Natural killer cell treated with Interleukin-12 subunit alpha and Interleukin-12 subunit beta and Interleukin-15 and Interleukin-18, amount 100 ng/mL, for 72 hours (primary cell): ENCODE data around the gene CEP112. TPM values are rescaled to one million over a fixed set of nuclear protein-coding genes. Genes with fewer than 3 reads are reported as not detected.

Experiments used
- ATAC-seq, 2 donors: fragments of 150-1000 bp; cut with Tn5 transposase in 1 of 2; sonication (Bioruptor Pico), chemical (Tn5 transposase) in 1 of 2; 2 replicates each; pipeline ENCODE4 v1.10.0; 2021
- DNase-seq: peaks from one replicate; pipeline ENCODE4 v3.0.0; 2022; ENCODE audit warnings: low spot score
- H3K27ac Mint-ChIP-seq, 2 donors: 1 replicate in 1 of 2; 2 replicates in 1 of 2; pipeline ENCODE4 v1.8.0; 2022; ENCODE audit warnings: mixed read lengths in 2 of 2, mild to moderate bottlenecking in 1 of 2, moderate library complexity in 1 of 2
- H3K27me3 Mint-ChIP-seq, 2 donors: 1 replicate in 1 of 2; 2 replicates in 1 of 2; pipeline ENCODE4 v1.8.0; 2022; ENCODE audit warnings: mixed read lengths in 2 of 2
- H3K36me3 Mint-ChIP-seq: one replicate; pipeline ENCODE4 v1.8.0; 2022; ENCODE audit warnings: mixed read lengths
- H3K4me1 Mint-ChIP-seq, 2 donors: 1 replicate in 1 of 2; 2 replicates in 1 of 2; pipeline ENCODE4 v1.8.0; 2022; ENCODE audit warnings: low read depth in 2 of 2, mixed read lengths in 2 of 2, mild to moderate bottlenecking in 1 of 2
- H3K4me3 Mint-ChIP-seq: one replicate; pipeline ENCODE4 v1.8.0; 2022; ENCODE audit warnings: mixed read lengths
- H3K9me3 Mint-ChIP-seq: 2 replicates; pipeline ENCODE4 v1.8.0; 2022; ENCODE audit warnings: mixed read lengths
- total RNA-seq, 2 donors: library from RNA; stranded (reverse); gene quantifications; one replicate each; pipeline ENCODE4 v1.2.3, GENCODE V29; 2022

CEP112 gene
- total RNA-seq, 2 donors from 2014 or later = 2.3 to 5.5 TPM

DNA sequence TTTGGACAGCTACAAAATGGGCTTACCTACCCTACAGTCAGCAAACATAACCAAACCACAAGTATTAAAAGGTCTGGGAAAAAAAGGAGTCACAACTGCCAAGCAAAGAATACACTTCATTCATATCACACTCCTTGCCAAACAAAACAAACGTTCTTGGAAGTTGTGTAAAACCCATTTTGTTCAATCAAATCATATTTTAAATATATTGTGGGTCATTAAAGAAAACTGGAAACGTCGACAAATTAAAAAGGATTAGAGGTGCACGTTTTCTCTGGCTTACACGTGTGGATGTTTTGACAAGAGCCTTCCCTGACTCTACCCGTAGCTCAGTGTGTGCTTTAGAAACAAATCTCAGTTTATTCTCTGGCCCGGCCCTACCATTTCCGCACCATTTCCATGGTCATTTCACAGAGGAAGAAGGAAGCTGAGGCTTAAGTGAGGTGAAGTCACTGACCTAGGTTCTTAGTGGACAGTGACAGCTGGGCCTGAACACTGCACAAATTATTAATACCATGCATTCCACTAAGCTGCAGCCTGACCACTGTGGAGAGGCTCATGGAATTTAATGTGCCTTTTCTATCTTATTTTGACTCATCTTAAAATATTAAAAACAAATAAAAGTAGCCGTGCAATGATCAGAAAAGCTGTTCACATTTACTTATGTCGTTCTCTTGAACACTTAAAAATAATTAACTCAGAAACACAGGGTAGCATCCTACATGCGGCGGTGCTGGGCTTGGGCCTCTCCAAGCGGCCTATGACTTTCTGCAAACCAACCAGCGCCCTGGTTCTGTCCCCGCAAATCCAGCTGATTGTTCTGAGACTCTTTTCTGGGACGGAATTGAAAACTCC, 968 bp downstream of the CEP112 start:
- H3K4me1 Mint-ChIP-seq = peaks cover 8 to 16% of the 10 kb centered on the region in 2 donors
- no peaks in the 10 kb centered on the region for H3K9me3 Mint-ChIP-seq
- H3K27me3 Mint-ChIP-seq = no peaks in the 10 kb centered on the region
- H3K27ac Mint-ChIP-seq = no peak overlapping the region
- ATAC-seq = no peak
- H3K4me3 Mint-ChIP-seq = peak overlapping the region; percentile 76
- no peaks in the 10 kb centered on the region for H3K36me3 Mint-ChIP-seq
- DNase-seq = no peak

DNA sequence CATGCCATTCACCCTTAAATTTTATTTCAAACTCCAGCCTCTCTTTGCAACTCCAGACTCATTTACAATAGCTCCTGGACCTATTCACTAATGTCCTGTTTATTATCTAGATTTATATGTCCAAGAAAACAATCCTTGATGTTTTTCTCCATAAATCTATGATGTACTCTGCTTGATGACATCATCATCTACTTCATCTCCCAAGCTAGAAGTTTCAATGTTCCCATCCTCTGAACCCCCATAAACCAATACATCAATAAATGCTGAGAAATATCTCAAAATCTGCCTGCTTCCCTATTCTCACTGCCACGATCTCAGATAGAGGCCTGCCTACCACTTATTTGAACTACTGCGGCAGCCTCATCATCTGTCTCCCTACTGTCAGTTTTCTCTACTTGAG, 4.2 kb downstream of the CEP112 start:
- H3K27me3 Mint-ChIP-seq = no peaks in the 10 kb centered on the region
- no peak for DNase-seq
- ATAC-seq = no peak
- H3K4me1 Mint-ChIP-seq = peaks cover 8 to 16% of the 10 kb centered on the region in 2 donors
- no peak overlapping the region for H3K27ac Mint-ChIP-seq
- no peaks in the 10 kb centered on the region for H3K9me3 Mint-ChIP-seq
- H3K36me3 Mint-ChIP-seq = no peaks in the 10 kb centered on the region
- H3K4me3 Mint-ChIP-seq = no peak overlapping the region

DNA sequence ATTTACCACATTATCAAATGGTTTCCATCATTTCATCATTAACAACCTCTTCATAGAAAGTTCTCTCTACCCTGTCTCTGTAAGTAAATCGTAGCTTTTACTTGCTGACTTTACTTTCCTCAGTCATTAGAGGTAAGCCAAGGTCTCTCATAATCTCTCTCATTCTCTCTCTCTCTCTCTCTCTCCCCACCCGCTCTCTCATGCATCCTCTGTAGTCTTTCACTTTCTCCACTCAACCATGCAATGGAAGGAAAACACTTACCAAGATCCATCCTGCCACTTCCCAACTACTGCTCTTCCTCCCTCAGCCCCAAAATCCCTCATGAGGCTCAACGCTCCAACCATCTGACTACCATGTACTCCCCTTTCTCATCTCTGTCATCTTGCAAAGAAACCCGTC, 6.1 kb downstream of the CEP112 start:
- Mint-ChIP-seq H3K4me3 (no peak overlapping the region), H3K36me3 (no peaks in the 10 kb centered on the region), H3K27ac (no peak overlapping the region), H3K27me3 (no peaks in the 10 kb centered on the region), H3K9me3 (no peaks in the 10 kb centered on the region), H3K4me1 (peaks cover 1 to 4% of the 10 kb centered on the region in 2 donors)
- DNase-seq = no peak
- ATAC-seq = no peak

DNA sequence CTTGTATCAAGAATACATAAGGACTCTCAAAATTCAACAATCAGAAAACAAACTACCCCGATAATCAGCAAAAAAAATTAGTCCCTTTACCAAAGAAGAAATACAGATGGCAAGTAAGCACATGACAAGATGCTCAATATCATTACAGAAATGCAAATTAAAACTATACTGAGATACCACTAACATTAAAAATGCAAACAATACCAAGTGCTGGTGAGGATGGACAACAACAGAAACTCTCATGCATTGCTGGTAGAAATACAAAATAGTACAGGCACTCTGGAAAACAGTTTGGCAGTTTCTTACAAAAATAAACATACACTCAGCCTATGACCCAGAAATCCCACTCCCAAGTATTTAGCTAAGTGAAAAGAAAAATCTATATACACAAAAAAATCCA, 7.5 kb downstream of the CEP112 start:
- Mint-ChIP-seq H3K27me3 (no peaks in the 10 kb centered on the region), H3K4me1 (no peaks in the 10 kb centered on the region), H3K36me3 (no peaks in the 10 kb centered on the region), H3K4me3 (no peak overlapping the region), H3K9me3 (no peaks in the 10 kb centered on the region), H3K27ac (no peak overlapping the region)
- ATAC-seq = no peak
- DNase-seq = no peak

DNA sequence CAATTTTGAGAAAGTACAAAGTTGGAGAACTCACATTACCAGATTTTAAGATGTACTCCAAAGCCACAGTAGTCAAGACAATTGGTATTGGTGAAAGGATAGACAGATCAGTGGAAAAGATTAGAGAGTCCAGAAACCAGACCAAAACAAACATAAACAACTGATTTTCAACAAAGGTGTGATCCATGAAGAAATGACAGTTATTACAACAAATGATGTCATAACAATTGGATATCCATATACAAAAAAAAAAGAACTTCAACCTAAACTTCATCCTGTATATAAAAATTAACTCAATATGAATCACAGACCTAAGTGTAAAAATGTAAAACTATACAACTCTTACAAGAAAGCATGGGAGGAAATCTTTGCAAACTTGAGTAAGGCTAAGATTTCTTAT, 8.4 kb downstream of the CEP112 start:
- no peaks in the 10 kb centered on the region for H3K4me1 Mint-ChIP-seq
- DNase-seq = no peak
- H3K27ac Mint-ChIP-seq = no peak overlapping the region
- H3K36me3 Mint-ChIP-seq = no peaks in the 10 kb centered on the region
- no peak overlapping the region for H3K4me3 Mint-ChIP-seq
- no peaks in the 10 kb centered on the region for H3K27me3 Mint-ChIP-seq
- H3K9me3 Mint-ChIP-seq = no peaks in the 10 kb centered on the region
- ATAC-seq = no peak

DNA sequence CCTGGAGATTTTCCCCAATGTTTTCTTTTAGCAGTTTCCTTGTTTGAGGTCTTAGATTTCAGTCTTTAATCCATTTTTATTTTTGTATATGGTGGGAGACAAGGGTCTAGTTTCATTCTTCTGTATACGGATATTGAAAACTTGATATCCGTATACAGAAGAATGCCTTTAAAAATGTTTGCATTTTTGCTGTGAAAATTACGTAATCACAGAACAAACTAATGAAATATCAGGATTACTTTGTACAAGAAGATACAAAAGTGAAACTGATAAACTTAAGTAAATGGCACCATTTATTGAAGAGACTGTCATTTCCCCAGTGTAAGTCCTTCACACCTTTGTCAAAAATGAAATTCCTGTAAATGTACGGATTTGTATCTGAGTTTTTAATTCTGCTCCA, 13.3 kb downstream of the CEP112 start:
- H3K27ac Mint-ChIP-seq = no peak overlapping the region
- no peaks in the 10 kb centered on the region for H3K27me3 Mint-ChIP-seq
- DNase-seq = no peak
- no peaks in the 10 kb centered on the region for H3K9me3 Mint-ChIP-seq
- H3K36me3 Mint-ChIP-seq = no peaks in the 10 kb centered on the region
- no peak for ATAC-seq
- no peaks in the 10 kb centered on the region for H3K4me1 Mint-ChIP-seq
- H3K4me3 Mint-ChIP-seq = no peak overlapping the region

- no peaks in the 10 kb centered on the region for H3K27me3 Mint-ChIP-seq
- H3K27ac Mint-ChIP-seq = no peak overlapping the region
- H3K4me1 Mint-ChIP-seq = no peaks in the 10 kb centered on the region
- no peak overlapping the region for H3K4me3 Mint-ChIP-seq
- no peaks in the 10 kb centered on the region for H3K36me3 Mint-ChIP-seq
- ATAC-seq (no peak), DNase-seq (no peak)
- H3K9me3 Mint-ChIP-seq = no peaks in the 10 kb centered on the region
Observed at GRCh38 chr17:66177048-66177447, 14.9 kb downstream of the CEP112 start.

DNA sequence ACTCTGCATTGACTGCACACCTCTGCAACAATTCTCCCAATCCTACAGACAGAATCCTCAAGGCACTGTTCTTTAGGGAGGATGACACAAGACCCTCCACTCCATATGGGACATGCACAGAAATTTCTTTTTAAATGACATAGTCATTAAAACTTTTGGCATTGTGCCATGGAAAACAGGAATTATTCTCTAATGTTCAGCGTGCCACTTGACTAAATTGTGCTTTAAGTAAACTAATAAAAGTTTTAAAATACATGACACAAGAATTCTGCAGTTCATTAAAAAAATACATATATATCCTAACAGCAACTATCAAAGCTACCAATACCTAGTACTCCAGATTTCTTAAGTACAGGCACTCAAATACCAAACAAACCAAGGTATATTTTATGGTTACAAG, 16.0 kb downstream of the CEP112 start:
- ATAC-seq (no peak), DNase-seq (no peak)
- H3K36me3 Mint-ChIP-seq = no peaks in the 10 kb centered on the region
- no peaks in the 10 kb centered on the region for H3K27me3 Mint-ChIP-seq
- no peaks in the 10 kb centered on the region for H3K4me1 Mint-ChIP-seq
- no peaks in the 10 kb centered on the region for H3K9me3 Mint-ChIP-seq
- H3K27ac Mint-ChIP-seq = no peak overlapping the region
- H3K4me3 Mint-ChIP-seq = no peak overlapping the region

GRCh38 chr17:66172691-66173223, 19.2 kb downstream of the CEP112 start:
- no peaks in the 10 kb centered on the region for H3K4me1 Mint-ChIP-seq
- H3K36me3 Mint-ChIP-seq = no peaks in the 10 kb centered on the region
- no peak overlapping the region for H3K27ac Mint-ChIP-seq
- no peak overlapping the region for H3K4me3 Mint-ChIP-seq
- H3K27me3 Mint-ChIP-seq = no peaks in the 10 kb centered on the region
- ATAC-seq = no peak
- no peak for DNase-seq
- no peaks in the 10 kb centered on the region for H3K9me3 Mint-ChIP-seq

DNA sequence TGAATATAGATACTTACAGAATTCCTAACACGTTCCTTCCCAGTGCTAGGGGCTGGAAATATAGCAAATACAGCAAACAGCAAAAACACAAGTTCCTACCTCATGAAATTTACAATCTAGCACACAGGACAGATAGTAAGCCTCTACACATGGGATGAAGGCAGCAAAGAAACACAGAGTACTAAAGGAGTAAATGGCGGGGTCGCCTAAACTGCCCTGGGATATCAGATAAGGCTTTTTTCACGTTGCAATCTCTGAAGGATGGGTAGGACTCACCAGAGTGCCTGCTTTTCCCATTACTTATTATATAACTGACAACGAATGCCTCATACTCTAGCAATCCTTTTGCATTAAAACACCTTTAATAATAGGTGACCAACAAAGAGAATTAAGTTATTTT, 19.8 kb downstream of the CEP112 start:
- no peak overlapping the region for H3K27ac Mint-ChIP-seq
- no peaks in the 10 kb centered on the region for H3K36me3 Mint-ChIP-seq
- H3K4me1 Mint-ChIP-seq = no peaks in the 10 kb centered on the region
- H3K4me3 Mint-ChIP-seq = no peak overlapping the region
- no peaks in the 10 kb centered on the region for H3K27me3 Mint-ChIP-seq
- DNase-seq (no peak), ATAC-seq (no peak)
- H3K9me3 Mint-ChIP-seq = no peaks in the 10 kb centered on the region

- ATAC-seq (no peak), DNase-seq (no peak)
- Mint-ChIP-seq H3K27ac (no peak overlapping the region), H3K9me3 (no peaks in the 10 kb centered on the region), H3K4me3 (no peak overlapping the region), H3K4me1 (no peaks in the 10 kb centered on the region), H3K36me3 (no peaks in the 10 kb centered on the region), H3K27me3 (no peaks in the 10 kb centered on the region)
Observed at GRCh38 chr17:66171692-66172091, 20.2 kb downstream of the CEP112 start.

DNA sequence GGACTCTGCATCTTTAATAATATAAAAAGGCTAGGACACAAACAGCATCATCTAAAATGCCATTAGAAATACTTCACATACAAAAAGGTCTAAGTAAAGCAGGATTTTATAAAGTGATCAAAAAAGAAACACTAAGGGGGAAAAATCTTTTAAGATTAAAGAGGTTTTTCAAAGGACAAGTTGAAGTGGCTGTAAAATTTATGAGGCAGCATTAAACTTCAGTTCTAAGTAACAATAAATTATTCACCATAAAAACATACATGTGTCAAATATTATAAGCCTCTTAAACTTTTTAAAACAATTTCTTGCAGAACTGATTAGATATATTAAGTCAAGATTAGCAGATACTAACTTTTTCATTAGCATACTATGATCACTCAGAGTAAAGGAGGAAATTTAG, 20.8 kb downstream of the CEP112 start:
- no peak for ATAC-seq
- no peak overlapping the region for H3K27ac Mint-ChIP-seq

DNA sequence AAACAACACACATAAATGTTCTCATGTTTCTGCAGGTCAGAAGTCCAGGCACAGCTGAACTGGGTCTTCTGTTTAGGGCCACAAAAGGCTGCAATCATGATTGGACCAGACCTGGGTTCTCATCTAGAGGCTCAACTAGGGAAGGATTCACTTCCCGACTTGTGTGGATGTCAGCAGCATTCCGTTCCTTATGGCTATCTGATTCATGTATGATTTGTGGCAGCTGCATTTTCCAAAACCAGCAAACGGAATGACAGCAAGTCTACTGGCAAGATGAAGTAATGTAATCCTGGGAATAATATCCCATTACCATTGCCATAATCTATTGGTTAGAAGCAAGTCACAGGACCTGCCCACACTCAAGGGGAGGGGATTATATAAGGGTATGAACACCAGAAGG, 22.1 kb downstream of the CEP112 start:
- Mint-ChIP-seq H3K4me3 (no peak overlapping the region), H3K36me3 (no peaks in the 10 kb centered on the region), H3K9me3 (no peaks in the 10 kb centered on the region), H3K27ac (no peak overlapping the region), H3K27me3 (no peaks in the 10 kb centered on the region), H3K4me1 (no peaks in the 10 kb centered on the region)
- ATAC-seq (no peak), DNase-seq (no peak)

More for the DNA sequence above, 20.8 kb downstream of the CEP112 start:
- Mint-ChIP-seq H3K27me3 (no peaks in the 10 kb centered on the region), H3K4me1 (no peaks in the 10 kb centered on the region), H3K4me3 (no peak overlapping the region), H3K36me3 (no peaks in the 10 kb centered on the region), H3K9me3 (no peaks in the 10 kb centered on the region)
- no peak for DNase-seq

DNA sequence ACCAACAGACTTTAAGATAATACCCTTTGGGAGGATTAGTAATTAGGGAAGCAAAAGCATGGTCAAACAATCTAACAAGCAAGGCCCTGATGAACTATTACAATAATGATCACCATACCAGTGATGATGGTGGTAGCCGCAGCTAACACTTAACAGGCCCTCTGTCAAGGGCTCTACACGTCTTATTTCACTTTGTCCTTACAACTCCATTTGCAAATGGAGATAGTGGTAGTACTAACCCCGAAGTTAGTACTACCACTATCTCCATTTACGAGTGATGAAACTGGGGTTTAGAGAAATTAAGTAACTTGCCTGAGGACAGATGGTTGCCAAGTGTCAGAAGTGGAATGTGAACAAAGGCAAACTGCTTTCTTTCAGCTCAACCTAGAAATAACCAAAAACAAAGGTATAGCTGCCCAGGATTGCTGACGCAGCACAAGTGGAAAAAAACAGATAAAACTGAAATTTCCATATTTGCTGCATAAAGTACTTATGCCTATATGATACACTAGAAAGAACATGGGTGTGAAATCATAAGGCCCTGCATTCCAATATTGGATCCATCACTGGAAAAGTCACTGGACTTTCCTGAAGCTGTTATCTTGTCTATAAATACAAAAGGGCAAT, 24.6 kb downstream of the CEP112 start:
- no peak for ATAC-seq
- no peak for DNase-seq
- no peak overlapping the region for H3K4me3 Mint-ChIP-seq
- no peak overlapping the region for H3K27ac Mint-ChIP-seq
- no peaks in the 10 kb centered on the region for H3K9me3 Mint-ChIP-seq
- no peaks in the 10 kb centered on the region for H3K36me3 Mint-ChIP-seq
- no peaks in the 10 kb centered on the region for H3K4me1 Mint-ChIP-seq
- no peaks in the 10 kb centered on the region for H3K27me3 Mint-ChIP-seq
